HG03139 (cell line): Measurements from ENCODE around the gene NUMBL.
"Not testable (repeated sequence)": the region's sequence is repeated elsewhere in the genome, so short reads cannot be mapped to it uniquely, and the experiment has no call there.

Experiments used
- ATAC-seq: cut with Tn5 transposase; IDR thresholded peaks from one replicate; pipeline ENCODE4 v1.9.1; 2021; ENCODE audit not compliant: unreplicated experiment

NUMBL gene

DNA sequence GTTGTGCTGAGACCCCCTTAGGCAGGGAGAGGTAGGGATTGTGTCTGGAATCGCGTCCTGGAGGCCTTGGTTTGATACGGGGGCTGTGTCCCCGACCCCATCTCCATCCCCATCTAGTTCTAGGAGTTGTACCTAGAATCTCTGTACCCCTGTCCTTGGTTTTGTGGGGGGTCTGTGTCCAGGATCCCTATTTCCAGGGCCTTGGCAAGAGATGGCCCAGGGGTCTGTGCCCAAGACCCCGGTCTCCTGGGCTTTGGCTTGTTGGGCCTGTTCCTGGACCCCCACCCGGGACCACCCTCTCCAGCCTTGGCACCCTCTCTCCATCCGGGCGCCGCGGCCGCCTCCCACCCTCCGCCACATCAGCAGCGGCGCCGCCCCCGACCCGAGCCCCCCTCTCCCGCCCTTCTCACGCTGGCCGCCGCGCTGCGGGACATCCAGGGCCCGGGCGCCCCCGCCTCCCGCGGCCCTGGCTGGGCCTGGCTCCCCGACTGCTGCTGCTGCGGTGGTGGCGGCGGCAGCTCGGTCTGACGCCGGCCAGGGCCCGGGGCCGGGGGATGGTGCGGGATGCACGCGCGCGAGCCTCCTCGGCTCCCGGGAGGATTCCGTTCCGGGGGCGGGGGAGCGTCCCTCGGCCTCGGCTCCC lies at the start of gene NUMBL:
Gene NUMBL, minus strand, starts transcription at position 602 of the 643 bp plus-strand sequence. Its CDS starts 168 bp downstream, at position 434.
- ATAC-seq = no peak

GRCh38 chr19:40739030-40739839 lies 48.8 kb upstream of the NUMBL start:
- ATAC-seq = no peak

GRCh38 chr19:40737102-40737644 lies 46.7 kb upstream of the NUMBL start:
- no peak for ATAC-seq

- no peak for ATAC-seq
These were observed 46.2 kb upstream of the NUMBL start for GRCh38 chr19:40736661-40737060.

DNA sequence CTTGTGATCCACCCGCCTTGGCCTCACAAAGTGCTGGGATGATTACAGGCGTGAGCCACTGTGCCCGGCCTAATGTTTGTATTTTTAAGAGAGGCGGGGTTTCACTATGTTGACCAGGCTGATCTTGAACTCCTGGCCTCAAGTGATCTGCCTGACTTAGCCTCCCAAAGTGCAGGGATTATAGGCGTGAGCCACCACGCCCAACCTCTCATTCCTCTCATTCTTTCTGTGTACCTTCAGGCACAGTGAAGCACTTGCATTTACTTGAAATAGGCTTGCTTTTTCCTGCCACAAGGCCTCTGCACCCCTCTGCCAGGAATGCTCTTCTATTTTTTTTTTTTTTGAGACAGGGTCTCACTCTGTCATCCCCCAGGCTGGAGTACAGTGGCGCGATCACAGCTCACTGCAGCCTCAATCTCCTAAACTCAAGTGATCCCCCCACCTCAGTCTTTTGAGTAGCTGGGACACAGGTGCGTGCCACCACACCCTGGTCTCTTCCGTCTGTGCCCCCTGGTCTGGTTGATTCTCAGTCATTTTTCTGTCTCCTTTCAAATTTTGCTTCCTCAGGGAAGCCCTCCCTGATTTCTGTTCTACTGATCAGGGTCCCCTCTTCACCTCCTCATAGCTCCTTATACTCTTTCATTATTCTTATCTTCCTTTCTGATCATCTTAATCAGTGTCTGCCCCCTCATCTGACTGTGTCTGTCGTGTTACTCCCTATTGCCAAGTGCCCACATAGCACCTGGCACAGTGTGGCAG lies 44.7 kb upstream of the NUMBL start:
- ATAC-seq = no peak

DNA sequence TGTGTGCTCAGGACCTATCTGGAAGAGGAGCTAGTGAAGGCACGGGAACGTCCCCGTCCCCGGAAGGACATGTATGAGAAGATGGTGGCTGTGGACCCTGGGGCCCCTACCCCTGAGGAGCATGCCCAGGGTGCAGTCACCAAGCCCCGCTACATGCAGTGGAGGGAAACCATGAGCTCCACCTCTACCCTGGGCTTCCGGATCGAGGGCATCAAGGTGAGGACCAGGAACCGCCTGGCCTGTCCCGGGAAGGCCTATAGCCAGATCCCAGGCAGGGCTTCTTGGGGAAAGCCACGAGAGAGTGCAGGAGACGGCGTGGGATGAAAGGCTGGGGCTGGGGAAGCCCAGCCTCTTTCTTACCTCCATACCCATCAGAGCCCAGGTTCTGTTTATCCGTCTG lies 42.7 kb upstream of the NUMBL start:
- ATAC-seq = no peak

GRCh38 chr19:40732304-40732703 lies 41.9 kb upstream of the NUMBL start:
- ATAC-seq = not testable (repeated sequence)

- not testable (repeated sequence) for ATAC-seq
These were observed 39.6 kb upstream of the NUMBL start for GRCh38 chr19:40730065-40730464.

- no peak for ATAC-seq
These were observed 35.8 kb upstream of the NUMBL start for GRCh38 chr19:40726279-40726678.

DNA sequence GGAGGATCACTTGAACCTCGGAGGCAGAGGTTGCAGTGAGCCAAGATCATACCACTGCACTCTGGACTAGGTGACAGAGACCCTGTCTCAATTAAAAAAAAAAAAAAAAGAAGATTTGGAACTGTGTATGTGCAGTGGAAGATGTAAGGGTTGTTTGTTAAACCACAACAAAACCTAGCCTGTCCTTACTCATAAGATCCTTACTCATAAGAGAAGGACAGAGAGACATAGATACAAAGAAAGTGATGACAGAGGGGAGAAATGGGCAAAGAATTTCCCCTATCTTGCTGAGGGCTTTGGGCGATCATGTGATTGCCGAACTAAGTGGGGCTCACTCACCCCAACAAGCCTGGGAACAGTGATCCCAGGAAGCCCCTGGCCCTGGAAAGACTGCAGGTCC lies 34.4 kb upstream of the NUMBL start:
- ATAC-seq = no peak

DNA sequence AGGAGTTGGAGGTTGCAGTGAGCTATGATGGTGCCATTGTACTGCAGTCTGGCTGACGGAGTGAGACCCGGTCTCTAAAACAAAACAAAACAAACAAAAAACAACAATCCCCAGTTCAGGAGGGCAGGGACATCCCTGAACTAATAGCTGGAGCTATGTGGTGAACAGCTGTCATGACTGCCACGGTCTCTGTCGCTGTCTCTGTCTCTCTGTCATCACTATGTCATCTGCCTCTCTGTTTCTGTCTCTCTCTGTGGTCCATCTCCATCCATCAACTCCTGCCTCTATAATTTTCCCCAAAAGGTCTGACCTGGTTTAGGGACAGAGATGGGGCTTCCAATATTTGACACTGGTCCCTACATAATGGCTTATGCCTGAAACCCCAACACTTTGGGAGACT lies 33.9 kb upstream of the NUMBL start:
- ATAC-seq = no peak

DNA sequence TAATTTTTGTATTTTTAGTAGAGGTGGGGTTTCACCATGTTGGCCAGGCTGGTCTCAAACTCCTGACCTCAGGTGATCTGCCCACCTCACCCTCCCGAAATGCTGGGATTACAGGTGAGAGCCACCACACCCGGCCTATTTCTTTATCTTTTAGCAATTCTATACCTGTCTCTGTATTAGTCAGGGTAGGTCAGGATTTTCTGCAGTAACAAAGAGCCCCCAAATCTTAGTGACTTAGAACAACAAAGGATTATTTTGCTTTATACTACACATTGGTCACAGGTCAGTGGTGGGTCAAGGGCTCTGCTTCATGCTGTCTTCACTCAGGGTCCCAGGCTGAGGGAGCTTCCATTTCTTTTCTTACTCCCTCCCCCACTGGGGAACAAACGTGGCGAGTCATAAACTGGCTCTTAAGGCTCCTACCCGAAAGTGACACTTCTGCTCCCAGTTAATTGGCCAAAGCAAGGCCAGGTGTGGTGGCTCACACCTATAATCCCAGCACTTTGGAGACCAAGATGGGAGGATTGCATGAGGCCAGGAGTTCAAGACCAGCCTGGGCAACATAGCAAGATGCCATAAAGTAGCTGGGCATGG lies 33.3 kb upstream of the NUMBL start:
- ATAC-seq = no peak

GRCh38 chr19:40721936-40722661 lies 31.6 kb upstream of the NUMBL start:
- no peak for ATAC-seq

DNA sequence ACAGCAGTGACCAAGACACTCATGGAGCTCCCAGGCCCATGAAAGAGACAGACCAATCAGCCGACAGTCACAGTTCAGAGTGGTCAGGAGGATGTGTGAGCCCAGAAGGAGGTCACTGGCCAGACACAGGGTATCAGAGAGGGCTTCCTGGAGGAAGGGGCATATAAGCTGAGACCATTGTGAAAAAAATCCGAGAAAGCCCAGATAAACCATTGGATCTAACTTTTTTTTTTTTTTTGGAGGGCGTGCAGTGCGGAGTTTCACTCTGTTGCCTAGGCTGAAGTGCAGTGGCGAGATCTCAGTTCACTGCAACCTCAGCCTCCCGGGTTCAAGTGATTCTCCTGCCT lies 30.7 kb upstream of the NUMBL start:
- no peak for ATAC-seq

- no peak for ATAC-seq
These were observed 29.0 kb upstream of the NUMBL start for GRCh38 chr19:40719414-40719894.

DNA sequence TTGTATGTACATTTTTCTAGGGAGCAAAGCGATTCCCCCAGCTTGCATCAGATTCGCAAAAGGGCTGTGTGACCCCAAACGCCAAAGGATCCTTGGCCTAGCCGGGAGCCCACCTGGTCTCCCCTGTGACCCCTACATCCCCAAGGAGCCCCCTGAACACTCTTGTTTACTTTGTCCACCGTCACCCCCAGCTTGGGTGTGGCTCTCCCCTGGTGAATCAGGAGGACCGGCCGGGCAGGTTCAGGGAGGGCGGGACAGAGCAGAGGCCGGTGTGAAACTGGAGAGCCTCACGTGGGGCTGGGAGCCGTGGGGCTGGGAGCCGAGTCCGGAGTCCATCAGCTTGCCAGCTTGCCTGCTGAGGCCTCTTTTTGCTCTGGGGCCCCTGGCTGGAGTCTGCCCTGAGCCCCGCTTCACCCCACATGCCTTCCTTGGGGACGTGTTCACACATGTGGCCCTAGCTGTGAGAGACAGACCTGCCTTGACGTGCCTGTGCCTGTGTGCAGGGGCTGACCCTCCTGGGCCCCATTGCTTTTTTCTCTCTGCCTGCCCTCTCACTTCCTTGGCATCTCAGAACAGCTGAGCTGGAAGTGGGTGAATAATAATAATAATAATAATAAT lies 28.4 kb upstream of the NUMBL start:
- no peak for ATAC-seq

GRCh38 chr19:40717880-40718773 lies 27.7 kb upstream of the NUMBL start:
- no peak for ATAC-seq

DNA sequence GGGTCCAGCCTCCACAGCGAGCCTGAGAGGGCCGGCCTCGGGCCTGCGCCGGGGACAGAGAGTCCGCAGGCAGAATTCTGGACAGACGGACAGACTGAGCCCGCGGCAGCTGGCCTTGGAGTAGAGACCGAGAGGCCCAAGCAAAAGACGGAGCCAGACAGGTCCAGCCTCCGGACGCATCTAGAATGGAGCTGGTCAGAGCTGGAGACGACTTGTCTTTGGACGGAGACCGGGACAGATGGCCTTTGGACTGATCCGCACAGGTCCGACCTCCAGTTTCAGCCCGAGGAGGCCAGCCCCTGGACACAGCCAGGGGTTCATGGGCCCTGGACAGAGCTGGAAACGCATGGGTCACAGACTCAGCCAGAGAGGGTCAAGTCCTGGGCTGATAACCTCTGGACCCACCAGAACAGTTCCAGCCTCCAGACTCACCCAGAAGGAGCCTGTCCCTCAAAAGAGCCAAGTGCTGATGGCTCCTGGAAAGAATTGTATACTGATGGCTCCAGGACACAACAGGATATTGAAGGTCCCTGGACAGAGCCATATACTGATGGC lies 27.0 kb upstream of the NUMBL start:
- no peak for ATAC-seq
